IPS-11a (cell line): ENCODE data around the gene TM7SF3.

ENCODE experiments used
- H3K4me3 ChIP-seq: one replicate; pipeline ENCODE4 v1.5.1; 2013; ENCODE audit warnings: low read depth, low read length, control low read depth

The TM7SF3 gene

DNA sequence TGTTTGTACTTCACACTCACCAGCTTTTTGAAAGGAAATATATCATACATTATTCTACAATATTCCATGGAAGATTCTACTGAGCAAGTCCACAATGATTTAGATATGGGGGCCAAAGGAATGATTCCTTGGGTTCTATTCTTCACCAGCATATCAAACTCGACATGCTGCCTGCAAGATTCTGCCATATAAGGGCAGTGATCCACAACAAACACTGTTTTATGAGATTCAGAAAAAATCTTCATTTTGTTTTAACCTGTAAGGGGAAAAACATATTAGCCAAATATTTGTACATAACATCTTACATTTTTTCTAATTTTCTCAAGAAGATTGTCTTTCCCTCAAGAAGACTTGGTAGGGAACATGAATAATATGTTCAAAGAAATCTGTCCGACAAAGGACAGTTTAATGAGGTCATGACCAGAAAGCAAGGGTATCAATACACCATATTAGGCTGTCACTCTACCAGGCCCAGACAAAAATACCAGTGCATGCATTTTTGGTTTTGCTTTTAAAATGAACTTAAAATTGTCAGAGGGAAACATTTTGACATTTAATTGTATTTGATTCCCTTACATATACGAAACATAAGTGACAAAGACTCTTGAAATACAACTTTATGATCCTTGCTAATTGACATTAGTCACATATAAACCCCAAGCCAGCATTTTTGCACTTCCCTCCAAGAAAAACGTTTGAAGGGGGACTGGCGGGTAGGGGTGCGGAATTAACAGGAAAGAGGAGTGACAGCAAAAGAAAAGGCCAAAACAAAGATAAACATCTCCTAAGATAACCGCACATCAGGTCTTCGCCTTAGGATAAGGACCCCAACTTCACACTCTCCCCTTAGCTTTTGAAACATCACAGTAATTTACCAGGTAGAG lies 77.4 kb downstream of the TM7SF3 start:
- H3K4me3 ChIP-seq, result peak overlapping the region; percentile 96

DNA sequence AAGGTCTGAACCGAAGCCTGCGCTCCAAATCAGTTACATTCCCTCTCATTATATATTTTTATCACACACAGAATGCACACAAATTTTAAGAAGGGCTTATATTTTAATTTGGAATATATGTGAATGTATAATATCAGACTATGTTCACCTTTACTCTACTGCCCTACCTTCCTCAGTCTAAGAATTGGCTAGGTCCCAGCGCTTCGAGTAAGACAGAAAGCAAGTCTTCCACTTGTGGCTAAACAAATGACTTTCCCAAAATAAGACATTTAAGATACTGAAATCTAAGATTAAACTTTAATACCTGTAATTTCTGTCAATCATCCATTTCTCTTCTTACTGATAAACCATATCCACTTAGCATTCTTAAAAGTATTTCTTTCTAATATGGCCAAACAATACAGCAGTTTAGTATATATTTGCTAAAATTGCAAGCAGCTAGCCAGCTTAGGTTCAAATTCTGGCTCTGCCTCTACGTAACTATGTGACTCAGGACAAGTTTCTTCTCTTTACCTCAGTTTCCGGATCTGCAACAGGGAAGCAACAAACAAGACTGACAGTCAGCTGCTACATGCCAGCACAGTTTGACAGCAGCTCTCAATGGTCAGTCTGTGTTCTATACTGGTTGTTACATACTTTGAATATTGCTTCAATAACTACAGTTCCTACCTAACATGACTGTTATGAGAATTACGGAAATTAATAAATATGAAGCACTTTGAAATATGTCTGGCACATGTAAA lies 78.4 kb downstream of the TM7SF3 start:
- H3K4me3 ChIP-seq, result no peak overlapping the region

DNA sequence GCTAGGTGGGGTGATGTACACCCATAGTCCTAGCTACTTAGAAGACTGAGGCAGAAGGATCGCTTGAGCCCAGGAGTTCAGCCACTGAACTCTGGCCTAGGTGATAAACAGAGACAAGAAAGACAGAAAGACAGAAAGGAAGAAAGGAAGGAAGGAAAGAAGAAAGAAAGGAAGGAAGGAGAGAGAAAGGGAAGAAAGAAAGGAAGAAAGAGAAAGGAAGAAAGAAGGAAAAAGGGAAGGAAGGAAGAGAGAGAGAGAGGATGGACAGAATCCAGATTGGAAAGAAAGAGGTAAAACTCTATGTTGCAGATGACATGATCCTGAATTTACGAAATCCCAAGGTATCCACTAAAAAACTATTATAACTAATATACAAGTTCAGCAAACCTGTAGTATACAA lies 84.6 kb downstream of the TM7SF3 start:
- H3K4me3 ChIP-seq, result no peak overlapping the region

DNA sequence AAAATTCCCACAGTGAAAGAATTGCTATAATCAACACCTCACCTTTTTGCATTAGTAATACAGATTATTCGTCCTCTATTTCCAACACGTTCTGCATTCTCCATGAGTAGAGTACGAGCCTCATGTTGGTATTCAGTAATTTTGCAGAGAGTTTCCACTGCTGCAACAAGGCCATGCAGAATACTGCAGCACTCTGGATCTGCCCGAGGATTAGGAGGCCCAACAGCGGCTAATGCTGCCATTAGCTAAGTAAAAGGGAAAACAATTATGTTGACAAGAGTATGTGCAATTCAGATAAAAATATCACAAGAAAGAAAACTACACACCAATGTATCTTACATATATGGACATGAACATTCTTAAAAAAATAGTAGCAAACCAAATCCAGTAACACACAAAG lies 85.5 kb downstream of the TM7SF3 start:
- no peak overlapping the region for H3K4me3 ChIP-seq
